T-helper 22 cell (primary cell): ENCODE results near the gene TK1.
A peak's percentile ranks its signal among the peaks of the same experiment; 100 is the strongest.
"Not testable (repeated sequence)": the region's sequence is repeated elsewhere in the genome, so short reads cannot be mapped to it uniquely, and the experiment has no call there.

Source experiments
- DNase-seq: peaks from one replicate; pipeline ENCODE4 v3.0.0-alpha.2; 2020; ENCODE audit warnings: low read depth

TK1 gene

GRCh38 chr17:78176548-78177025 is 10.3 kb downstream of the TK1 start:
- DNase-seq: peak; percentile 40

- no peak for DNase-seq
These were observed 11.2 kb downstream of the TK1 start for GRCh38 chr17:78175643-78175981.

GRCh38 chr17:78174870-78175642 is 11.8 kb downstream of the TK1 start:
- DNase-seq: no peak

DNA sequence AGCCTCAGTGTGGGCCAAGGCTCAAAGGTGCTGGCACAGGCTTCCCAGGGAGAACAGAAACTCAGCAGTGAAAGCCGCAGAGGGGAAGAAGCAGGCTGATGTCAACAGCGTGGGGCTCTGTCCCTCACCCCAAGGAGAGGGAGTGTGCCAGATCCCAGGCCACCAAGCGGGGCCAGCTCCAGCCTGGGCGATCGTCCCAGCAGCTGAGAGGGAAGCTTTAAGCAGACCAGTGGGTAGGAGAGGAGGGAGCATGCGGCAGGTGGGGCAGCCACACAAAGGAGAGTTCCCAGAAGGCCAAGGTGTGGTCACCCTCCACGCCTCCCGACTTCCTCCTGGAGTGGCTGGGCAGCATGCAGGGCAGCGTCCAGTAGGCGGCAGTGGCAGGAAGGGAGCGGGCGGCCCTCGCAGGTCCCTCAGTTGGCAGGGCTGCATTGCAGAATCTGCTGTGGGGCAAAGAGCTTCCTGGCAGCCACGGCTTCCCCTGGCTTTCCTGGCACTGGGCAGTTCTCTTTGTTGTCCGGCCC is 12.4 kb downstream of the TK1 start:
- DNase-seq: no peak

DNA sequence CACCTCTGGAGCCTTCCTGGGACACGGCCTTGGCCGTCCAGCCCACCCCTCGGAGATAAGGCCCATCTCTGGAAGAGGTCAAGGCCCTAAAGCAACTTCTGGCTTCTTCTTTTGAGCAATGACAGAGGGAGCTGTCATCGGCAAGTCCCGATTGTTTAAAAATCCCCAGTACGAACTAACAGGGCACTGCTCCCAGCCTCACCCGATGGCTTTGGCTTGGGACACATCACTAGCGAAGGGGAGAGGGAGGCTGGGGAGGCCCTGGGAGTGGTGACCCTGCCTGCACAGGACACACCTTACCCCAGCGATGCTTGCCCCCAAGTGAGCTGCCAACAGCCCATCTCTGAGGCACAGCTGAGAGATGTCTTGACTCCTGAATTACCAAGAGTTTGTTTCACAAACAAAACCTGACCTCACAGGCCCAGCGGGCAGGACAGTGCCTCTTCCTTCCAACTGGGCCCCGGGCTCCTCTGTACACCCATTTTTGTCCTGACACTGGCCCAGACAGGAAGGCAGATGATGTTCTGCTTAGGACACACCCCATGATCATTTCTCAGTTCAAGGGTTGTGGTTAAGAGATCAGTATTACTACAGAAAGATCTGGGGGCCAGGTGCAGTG is 13.6 kb downstream of the TK1 start:
- no peak for DNase-seq

DNA sequence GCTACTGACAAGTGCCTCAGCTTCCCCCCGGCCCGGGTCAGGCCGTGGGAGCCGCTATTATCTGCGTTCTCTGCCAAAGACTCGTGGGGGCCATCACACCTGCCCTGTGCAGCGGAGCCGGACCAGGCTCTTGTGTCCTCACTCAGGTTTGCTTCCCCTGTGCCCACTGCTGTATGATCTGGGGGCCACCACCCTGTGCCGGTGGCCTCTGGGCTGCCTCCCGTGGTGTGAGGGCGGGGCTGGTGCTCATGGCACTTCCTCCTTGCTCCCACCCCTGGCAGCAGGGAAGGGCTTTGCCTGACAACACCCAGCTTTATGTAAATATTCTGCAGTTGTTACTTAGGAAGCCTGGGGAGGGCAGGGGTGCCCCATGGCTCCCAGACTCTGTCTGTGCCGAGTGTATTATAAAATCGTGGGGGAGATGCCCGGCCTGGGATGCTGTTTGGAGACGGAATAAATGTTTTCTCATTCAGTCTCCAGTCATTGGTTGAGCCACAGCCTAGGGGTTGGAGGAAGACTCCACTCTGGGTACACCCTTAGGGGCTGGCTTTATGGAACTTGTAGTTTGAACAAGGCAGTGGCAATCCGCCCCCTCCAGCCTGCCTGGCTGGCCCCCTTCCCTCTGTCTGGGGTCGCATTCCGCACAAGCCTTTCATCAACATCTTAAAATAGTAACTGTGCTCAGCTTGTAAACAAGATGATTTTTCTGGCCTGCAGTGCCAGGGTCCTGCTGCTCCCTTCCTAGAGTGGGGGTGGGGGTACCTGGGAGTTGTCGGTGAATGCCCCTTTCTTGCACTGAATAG is 14.4 kb downstream of the TK1 start:
- DNase-seq: no peak

- not testable (repeated sequence) for DNase-seq
These were observed 15.1 kb downstream of the TK1 start for GRCh38 chr17:78171591-78172248.

DNA sequence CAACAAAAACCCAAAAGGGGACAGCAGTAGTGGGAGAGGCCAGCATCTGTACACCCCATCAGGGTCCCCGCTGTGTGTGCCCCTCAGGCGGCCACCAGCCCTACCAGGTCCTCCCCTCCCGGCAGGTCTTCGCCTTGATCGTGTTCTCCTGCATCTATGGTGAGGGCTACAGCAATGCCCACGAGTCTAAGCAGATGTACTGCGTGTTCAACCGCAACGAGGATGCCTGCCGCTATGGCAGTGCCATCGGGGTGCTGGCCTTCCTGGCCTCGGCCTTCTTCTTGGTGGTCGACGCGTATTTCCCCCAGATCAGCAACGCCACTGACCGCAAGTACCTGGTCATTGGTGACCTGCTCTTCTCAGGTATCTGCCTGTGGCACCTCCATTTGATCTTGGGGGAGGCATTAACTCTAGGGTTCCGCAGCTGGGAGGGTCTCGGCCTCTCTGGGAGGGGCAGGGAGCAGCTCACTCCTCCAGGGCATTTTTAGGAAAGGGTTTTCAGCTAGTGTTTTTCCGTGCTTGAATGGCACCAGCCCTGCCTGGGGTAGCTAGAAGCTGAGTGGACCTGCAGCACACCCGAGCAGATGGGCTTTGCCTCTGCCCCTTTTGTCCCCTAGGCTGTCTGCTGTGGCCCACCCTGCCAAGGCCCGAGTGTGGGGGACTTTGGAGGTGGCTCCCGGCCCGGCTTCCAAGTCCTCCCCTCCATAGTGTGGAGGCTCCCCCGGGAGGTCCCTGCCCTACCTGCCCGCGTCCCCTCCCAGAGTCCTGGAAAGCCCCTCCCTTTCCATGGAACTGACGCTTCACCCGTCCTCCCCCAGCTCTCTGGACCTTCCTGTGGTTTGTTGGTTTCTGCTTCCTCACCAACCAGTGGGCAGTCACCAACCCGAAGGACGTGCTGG is 15.9 kb downstream of the TK1 start:
- DNase-seq: no peak

- peak; percentile 70 for DNase-seq
These were observed 17.7 kb downstream of the TK1 start for GRCh38 chr17:78168903-78169793.

DNA sequence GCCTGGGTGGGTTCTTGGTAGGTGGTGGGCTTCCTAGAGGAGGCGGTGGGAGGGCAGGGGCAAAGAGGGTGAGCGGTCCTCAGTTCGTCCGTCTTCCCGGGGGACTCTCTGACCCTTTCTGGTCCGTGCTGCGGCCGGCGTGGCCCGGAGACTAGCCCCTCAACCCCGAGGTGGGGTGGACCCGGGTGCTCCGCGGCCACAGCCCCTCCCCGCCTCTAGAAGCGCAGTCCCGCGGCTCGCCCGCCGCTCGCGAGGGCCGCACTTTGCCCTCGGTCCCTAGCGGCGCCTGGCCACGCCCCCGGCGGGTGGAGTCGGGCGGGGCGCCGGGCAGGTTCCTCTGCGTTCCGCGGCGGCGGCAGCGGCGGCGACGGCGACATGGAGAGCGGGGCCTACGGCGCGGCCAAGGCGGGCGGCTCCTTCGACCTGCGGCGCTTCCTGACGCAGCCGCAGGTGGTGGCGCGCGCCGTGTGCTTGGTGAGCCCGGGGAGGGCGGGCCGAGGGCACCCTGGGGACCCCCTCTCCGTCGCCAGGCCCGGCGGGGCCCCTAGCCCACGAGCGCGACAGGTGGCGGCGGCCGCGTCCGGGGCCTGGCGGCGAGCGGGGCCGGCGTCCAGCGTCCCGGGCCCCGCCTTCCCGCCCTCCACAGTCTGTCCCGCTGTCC is 18.5 kb downstream of the TK1 start, which contains the start of gene SYNGR2:
Gene SYNGR2, plus strand, starts transcription at position 340 of the 661 bp plus-strand sequence. Its CDS starts 36 bp downstream, at position 376.
- peak; percentile 74 for DNase-seq

- no peak for DNase-seq
These were observed 20.4 kb downstream of the TK1 start for GRCh38 chr17:78166416-78166815.

GRCh38 chr17:78164748-78165607 is 21.9 kb downstream of the TK1 start:
- no peak for DNase-seq

DNA sequence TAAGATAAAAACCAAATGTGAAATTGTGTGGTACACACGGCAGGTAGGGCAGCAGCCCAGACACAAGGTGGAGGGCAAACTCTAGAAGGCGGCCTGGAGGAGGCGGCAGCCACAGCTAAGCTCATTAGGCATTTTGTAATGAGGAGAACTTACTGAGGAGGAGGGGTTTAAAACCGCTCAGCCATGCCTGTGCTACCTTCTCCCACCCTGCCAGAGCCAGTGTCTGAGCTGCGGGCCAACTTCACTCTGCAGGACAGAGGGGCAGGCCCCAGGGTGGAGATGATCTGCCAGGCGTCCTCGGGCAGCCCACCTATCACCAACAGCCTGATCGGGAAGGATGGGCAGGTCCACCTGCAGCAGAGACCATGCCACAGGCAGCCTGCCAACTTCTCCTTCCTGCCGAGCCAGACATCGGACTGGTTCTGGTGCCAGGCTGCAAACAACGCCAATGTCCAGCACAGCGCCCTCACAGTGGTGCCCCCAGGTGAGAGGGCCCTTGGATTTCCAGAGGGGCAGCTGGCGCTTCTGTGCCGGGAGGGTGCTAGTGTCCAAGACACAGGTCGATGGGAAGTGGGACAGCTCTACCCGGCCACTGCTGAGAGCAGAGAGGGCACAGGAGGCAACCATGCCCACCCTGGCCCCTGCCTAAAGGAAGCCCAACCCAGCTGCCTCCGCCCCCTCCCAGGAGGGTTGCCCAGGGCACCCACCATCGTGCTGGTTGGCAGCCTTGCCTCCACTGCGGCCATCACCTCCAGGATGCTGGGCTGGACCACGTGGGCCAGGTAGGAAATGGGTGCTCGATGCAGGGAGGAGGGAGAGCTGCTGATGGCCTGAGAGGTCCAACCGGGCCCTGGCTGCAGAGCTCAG is 22.7 kb downstream of the TK1 start:
- DNase-seq: no peak

DNA sequence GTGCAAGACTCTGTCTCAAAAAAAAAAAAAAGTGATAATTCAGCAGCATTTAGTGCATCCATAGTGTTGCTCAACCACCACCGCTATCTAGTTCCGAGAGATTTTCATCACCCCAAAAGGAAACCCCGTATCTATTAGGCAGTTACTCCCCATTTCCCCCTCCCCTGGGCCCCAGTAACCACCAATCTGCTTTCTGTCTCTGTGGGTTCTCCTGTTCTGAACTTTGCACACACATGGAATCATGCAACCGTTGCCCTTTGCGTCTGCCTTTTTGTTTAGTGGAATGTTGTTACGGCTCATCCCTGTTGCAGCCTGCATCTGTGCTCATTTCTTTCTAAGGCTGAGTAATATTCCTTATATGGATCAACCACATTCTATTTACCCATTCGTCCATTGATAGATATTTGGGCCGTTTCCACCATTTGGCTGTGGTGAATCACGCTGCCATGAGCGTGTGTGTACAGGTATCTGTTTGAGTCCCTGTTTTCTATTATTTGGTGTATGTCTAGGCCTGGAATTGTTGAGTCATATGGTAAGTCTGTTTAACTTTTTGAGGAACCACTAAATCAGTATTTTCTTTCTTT is 27.2 kb downstream of the TK1 start:
- DNase-seq: no peak

- DNase-seq: no peak
These were observed 31.7 kb downstream of the TK1 start for GRCh38 chr17:78154903-78155811.

DNA sequence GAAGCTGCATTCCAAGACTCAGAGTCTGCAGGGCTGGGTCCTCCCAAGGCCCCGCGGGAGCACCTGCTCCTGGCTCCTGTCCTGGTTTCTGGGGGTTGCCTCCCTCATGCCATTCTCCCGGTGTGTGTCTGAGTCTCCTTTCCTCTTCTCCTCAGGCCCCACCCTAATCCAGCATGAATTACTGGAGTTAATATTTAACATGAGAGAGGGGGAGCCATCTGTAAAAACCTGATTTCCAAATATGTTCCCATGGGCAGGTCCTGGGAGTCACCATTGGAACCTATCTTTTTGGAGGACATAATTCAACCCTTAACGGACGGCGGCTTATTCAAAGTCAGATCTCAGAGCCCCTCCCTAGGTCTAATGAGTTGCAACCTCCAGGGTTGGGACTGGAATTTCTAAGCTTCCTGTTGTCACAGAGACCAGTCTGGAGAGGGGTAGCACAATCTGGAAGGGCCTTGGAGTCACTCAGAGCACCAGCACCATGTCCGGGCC is 35.3 kb downstream of the TK1 start:
- DNase-seq: no peak
